Superior temporal gyrus (tissue), 1 donor: ENCODE measurements around the gene SLC19A3.
"Not testable (repeated sequence)": the region's sequence is repeated elsewhere in the genome, so short reads cannot be mapped to it uniquely, and the experiment has no call there.

Experiments used
- DNase-seq: peaks from one replicate; pipeline ENCODE4 v3.0.0-alpha.2; 2016; ENCODE audit errors: extremely low spot score

SLC19A3 gene

GRCh38 chr2:227717687-227718567 is at the start of gene SLC19A3:
Gene SLC19A3, minus strand, starts transcription at chr2:227718028. Its CDS starts 15,710 bp downstream, at chr2:227702318.
- DNase-seq, result peak; percentile 60

- peak; percentile 88 for DNase-seq
Measured at GRCh38 chr2:227766373-227766883, 48.6 kb upstream of the SLC19A3 start.

DNA sequence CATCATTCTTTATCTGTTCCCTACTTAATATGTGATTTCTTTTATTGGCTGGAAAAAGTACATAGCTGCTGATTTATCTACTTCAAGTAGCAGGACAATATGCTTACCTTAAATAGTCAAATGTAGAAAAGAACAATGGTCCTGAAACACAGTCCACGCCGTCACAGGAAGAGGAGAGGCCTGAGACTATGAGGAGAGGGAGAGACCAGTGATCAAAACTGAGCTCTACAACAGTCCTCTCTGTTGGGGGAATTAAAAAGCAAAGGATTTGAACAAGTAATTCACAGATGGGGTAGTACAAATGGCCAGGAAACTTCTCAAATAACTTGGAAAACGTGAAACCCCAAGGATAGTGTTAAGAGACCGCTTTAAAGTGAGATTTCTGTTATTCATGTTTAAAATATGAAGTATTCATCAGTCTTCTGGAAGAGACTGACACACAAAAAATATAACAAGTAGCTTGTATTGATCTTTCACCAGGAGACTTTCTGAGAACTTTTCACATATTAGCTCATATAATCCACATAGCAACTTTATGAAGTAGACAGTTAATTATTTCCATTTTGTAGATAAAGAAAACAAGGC is 48.1 kb upstream of the SLC19A3 start:
- no peak for DNase-seq

DNA sequence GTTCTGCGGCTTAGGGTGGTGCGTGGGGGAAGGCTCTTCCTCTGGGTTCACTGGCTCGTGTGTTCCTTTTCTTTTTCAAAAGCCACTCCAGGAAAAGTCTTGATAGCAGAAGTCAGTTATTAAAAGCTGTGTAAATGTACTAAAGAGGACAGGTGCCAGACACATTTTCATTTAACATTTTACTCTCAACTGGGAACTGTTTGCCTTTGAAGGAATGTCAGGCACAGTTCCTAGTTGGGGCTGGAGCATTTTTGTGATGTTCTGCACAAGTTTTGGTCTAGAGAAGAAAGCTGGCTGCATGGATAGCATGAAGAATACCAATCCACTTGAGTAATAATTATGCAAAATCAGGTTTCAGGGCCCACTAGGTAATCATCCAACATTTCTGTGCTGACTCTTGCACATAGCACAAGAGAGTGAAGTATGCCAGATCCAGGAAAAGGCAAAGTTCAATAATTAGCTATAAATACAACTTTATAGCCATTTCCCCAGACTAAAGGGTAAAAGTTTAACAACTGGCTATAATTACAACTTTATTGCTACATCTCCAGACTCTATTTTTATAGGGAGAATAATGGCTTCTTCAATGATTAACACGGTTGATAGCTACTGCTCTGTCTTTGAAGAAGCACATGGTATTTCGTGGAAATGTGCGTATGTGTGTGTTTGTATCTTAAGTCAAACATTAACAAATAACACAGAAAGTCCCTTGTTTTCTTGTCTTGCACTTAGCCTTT is 44.1 kb upstream of the SLC19A3 start:
- no peak for DNase-seq

GRCh38 chr2:227759411-227760118 is 41.7 kb upstream of the SLC19A3 start:
- DNase-seq, result no peak

- DNase-seq, result not testable (repeated sequence)
Measured at GRCh38 chr2:227756261-227756660, 38.4 kb upstream of the SLC19A3 start.

DNA sequence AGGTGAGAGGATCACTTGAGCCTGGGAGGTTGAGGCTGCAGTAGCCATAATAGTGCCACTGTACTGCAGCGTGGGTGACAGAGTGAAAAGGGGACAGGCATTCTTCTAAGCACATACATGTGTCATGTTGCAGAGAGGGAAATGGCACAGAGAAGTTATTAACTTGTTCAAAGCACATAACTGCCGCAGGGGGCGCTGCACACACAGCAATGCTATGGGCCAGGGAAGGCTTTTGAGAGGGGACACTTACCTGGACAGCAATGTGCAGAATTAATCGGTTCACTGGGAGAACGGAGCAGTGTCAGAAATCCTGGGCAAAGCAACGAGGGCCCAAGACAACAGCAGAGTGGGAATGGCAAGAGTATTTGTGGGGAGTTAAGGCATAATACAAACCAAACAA is 30.3 kb upstream of the SLC19A3 start:
- DNase-seq, result no peak

GRCh38 chr2:227745594-227745993 is 27.8 kb upstream of the SLC19A3 start, which contains the start of gene SCYGR8:
Gene SCYGR8, plus strand, starts transcription at chr2:227745894. Its CDS starts 0 bp downstream, at chr2:227745894.
- no peak for DNase-seq

- not testable (repeated sequence) for DNase-seq
Measured at GRCh38 chr2:227740705-227741104, 22.9 kb upstream of the SLC19A3 start.

DNA sequence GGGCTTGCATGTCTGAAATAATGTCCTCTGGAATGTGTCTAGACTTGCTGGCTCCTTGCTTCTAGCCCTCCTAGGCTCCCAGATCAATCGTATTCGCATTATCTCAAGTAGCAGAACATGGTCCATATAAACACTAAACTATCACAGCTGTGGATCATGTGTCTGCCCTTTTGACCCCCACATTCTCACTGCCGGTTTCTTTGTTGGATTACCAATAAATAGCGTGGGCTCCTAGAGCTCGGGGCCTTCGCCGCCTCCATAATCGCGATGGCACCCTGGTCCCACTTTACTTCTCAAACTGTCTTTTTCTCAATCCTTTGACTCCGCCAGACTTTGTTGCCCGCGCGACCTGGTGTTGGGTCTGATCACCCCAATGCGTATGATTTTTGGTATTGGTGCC is 21.5 kb upstream of the SLC19A3 start:
- DNase-seq, result no peak

DNA sequence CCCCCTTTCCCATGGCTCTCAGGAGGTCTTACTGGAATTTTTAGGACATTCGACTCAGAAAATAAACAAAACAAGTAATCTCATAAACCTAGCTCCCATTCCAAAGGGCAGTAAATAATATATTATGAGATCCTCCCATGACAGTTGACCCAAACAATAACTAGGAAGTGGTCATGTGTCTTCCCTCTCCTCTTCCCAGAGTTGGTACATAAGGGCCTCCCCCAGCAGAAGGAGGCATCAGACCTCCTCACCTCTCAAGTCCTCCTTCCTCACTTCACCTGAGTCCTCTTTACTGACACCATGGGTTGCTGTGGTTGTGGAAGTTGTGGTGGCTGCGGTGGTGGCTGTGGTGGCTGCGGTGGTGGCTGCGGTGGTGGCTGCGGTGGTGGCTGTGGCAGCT is 10.2 kb upstream of the SLC19A3 start, which contains the start of gene SCYGR7:
SCYGR7 (plus strand) TSS at position 301 of the 400 bp plus-strand sequence; CDS start at position 301, 0 bp downstream.
- DNase-seq, result no peak

DNA sequence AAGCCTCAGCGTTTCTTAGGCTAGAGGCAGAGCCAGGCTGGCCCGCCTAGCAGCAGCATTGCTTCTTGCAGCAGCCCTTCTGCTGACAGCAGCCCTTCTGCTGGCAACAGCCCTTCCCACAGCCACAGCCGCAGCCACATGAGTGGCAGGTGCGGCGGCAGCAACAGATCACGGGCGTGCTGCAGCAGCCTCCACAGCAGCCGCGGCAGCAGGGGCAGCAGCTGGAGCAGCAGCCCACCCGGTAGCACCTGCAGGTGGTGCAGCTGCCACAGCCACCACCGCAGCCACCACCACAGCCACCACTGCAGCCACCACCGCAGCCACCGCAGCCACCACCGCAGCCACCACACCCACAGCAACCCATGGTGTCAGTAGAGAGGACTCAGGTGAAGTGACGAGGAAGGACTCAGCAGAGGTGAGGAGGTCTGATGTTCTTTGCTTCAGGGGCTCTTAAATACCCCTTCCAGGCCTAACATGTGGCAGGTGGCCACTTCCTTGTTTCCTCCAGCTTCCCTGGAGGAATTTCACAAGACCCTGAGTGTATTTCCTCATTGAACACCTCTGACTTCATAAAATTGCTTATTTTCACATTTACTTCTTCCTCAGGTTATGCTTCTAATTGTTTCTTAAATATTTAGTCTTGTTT is 6.7 kb upstream of the SLC19A3 start, which contains the start of gene SCYGR6:
SCYGR6 (minus strand) TSS at position 364 of the 646 bp plus-strand sequence; CDS start at position 364, 0 bp downstream.
- DNase-seq, result no peak

DNA sequence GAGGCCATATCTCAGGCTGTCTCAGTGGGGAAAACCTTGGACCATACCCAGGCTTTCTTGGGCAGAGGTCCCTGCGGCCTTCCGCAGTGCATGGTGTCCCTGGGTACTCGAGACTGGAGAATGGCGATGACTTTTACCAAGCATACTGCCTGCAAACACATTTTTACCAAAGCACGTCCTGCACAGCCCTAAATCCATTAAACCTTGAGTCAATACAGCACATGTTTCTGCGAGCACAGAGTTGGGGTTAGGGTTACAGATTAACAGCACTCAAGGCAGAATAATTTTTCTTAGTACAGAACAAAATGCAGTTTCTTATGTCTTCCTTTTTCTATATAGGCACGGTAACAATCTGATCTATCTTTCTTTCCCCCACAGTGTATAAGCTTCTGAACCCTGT is 5.0 kb upstream of the SLC19A3 start:
- DNase-seq, result not testable (repeated sequence)

- DNase-seq, result no peak
Measured at GRCh38 chr2:227720680-227721079, 2.9 kb upstream of the SLC19A3 start.

DNA sequence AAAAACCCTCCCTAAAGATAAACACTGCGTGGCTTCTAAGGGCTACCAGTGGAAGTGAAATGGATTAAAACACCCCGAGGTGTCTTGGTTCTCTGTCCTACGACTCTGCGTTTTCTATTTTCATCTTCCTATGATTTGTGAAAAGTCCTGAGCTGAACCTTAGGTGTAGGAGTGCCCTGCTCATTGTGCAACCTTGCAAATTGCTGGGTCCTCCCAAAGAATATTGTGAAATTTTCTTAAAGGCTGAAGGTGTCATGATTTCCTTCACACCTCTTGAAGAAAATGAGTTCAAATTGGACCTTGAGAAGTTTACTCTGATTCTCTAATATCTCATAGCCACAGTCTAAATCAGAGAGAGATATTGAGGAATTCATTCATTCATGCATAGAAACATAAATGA is 1.8 kb upstream of the SLC19A3 start:
- no peak for DNase-seq

GRCh38 chr2:227716501-227716900 is 1.3 kb downstream of the SLC19A3 start:
- DNase-seq, result no peak

DNA sequence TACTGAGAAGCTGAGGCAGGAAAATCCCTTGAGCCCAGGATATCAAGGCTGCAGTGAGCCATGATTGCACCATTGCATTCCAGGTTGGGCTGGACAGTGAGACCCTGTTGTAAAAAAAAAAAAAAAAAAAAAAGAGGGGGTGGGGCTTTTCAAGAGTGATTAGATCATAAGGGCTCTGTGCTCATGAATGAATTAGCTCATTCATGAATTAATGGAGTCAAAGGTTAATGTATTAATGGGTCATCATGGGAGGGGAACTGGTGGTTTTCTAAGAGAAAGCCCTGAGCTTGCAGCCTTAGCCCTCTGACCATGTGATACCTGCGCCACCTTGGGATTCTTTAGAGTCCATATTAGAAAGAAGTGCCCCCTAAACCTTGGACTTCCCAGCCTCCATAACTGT is 4.5 kb downstream of the SLC19A3 start:
- DNase-seq, result no peak

DNA sequence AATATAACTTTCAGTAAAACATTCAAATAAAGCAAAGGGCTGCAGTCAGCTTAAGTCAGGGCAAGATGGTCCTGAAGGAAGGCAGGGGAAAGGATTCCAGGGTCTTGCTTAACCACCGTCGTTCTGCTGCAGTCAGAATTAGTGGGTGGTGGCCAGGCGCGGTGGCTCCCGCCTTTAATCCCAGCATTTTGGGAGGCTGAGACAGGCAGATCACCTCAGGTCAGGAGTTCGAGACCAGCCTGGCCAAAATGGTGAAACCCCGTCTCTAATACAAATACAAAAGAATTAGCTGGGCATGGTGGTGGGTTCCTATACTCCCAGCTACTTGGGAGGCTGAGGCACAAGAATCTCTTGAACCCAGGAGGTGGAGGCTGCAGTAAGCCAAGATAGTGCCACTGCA is 6.8 kb downstream of the SLC19A3 start:
- DNase-seq, result no peak

- DNase-seq, result no peak
Measured at GRCh38 chr2:227707390-227707789, 10.4 kb downstream of the SLC19A3 start.

DNA sequence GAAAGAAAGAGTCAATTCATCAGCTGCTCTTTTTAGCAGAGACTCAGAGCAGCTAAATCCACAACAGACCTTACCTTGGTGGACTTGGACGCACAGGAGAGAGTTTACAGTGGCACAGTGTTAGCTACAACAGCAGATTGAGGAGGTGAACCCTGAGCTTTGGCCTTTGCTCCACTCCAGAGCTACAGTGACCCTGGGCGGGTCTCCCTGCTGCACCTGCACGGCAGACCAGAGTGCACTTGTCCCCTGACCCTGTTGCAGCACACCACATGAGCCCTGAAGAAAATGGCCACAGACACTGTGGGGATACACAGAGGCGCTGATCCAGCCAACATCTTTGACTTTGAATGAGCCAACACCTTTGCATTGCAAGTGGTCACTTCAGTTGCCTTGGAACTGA is 11.0 kb downstream of the SLC19A3 start:
- DNase-seq, result no peak

DNA sequence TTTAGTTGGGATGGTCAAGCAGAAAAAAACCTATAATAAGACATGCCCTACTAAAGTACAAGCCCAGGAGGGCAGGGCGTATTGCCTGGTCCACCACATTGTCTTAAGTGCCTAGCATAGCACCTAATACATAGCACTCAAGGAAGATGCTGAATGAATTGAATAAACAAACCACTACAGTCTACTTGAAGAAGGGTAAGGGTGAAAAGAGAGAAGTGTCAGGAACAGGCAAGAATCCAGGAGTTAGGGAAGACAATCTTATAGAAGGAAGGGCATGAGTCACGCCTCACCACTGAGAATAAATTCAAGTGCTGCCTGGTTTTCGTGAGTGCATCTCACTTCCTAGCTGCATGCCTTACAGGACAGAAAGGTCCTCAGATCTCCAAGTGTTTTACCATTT is 13.9 kb downstream of the SLC19A3 start:
- no peak for DNase-seq
